Gastroesophageal sphincter (tissue), 3 donors: ENCODE measurements around the gene NKD1.

Source experiments
- EP300 ChIP-seq: sonication (generic); formaldehyde crosslinking; IDR thresholded peaks from one replicate; pipeline ENCODE4 v1.6.1; 2017; ENCODE audit warnings: antibody characterized with exemption, mild to moderate bottlenecking
- POLR2A ChIP-seq, 2 donors: fragments of 450-650 bp; IDR thresholded peaks; one replicate each; pipeline ENCODE4 v1.6.1; 2017; ENCODE audit warnings: antibody characterized with exemption in 2 of 2, mild to moderate bottlenecking in 2 of 2, moderate library complexity in 1 of 2
- POLR2AphosphoS5 ChIP-seq: sonication (generic); formaldehyde crosslinking; IDR thresholded peaks from one replicate; pipeline ENCODE4 v1.6.1; 2017; ENCODE audit warnings: antibody characterized with exemption
- TF ChIP-seq, protein P1 (sequence below), 4 experiments: fragments of 200-600 bp in 2 of 4; fragments of 450-650 bp in 2 of 4; sonication (generic) in 1 of 4; IDR thresholded peaks; one replicate each; pipeline ENCODE4 v1.5.1; 2017 to 2019; ENCODE audit warnings: antibody characterized with exemption in 4 of 4, mild to moderate bottlenecking in 2 of 4, moderate library complexity in 2 of 4

DNA sequence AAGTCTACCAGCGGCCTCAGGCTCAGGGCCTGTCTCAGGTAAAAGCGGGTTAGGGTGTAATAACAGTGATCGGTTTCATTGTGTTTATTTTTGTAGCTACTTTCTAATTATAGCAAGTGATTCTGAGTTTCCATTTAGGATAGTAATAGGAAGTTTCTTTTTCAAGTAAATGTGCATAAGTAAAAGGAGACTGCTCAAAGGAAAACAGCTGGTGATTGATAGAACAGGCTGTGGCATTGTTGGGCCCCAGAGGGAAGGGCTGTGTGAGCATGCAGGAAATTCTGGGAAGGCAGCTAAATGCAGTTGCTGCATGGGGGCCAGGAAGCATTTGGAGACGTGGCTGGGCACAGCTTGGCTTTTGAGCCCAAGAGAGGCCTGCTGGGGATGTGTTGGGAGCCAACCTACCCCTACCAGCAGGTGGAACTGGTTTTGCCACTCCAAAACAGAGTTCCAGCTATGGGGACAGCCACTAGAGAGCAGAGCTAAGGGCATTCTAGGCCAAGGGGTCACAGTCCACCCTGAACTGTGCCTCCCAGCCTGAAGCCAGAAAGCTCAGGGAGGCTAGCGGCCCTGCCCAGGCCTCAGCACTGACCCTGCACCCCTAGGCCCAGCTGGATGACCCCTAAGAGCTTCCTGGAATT lies 120.3 kb downstream of the NKD1 start:
- TF ChIP-seq, protein P1, sequence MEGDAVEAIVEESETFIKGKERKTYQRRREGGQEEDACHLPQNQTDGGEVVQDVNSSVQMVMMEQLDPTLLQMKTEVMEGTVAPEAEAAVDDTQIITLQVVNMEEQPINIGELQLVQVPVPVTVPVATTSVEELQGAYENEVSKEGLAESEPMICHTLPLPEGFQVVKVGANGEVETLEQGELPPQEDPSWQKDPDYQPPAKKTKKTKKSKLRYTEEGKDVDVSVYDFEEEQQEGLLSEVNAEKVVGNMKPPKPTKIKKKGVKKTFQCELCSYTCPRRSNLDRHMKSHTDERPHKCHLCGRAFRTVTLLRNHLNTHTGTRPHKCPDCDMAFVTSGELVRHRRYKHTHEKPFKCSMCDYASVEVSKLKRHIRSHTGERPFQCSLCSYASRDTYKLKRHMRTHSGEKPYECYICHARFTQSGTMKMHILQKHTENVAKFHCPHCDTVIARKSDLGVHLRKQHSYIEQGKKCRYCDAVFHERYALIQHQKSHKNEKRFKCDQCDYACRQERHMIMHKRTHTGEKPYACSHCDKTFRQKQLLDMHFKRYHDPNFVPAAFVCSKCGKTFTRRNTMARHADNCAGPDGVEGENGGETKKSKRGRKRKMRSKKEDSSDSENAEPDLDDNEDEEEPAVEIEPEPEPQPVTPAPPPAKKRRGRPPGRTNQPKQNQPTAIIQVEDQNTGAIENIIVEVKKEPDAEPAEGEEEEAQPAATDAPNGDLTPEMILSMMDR (IDR thresholded peaks at IDR 0.05), result no peak
- TF ChIP-seq POLR2AphosphoS5, result no peak
- TF ChIP-seq POLR2A (IDR thresholded peaks at IDR 0.05), result no peak
- TF ChIP-seq EP300, result no peak
